ENCODE measurements around the gene C13orf46. TPM values are rescaled to one million over a fixed set of nuclear protein-coding genes. Genes with fewer than 3 reads are reported as not detected.

Gene C13orf46
- total RNA-seq, 1 experiment from 2014 or later, result 0.07 TPM

DNA sequence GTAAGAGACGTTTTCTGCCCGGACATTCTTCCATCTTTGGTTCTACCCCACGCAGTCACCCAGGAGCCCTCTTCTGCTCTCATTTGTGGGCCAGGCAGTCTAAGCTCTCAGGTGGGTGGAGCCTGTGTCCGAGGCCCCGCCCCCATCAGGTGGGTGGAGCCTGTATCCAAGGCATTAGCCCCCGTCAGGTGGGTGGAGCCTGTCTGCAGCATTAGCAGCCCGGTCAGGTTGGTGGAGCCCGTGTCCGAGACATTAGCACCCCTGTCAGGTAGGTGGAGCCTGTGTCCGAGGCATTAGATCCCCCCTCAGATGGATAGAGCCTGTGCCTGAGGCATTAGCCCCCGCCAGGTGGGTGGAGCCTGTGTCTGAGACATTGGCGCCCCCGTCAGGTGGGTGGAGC is 45.5 kb upstream of the C13orf46 start:
- ATAC-seq (no peak), DNase-seq (no peak)
- Histone ChIP-seq H3K4me1 (ENCODE audit: insufficient read depth, low read length) (peaks cover 6% of the 10 kb centered on the region; the same call in 1 of the 2 replicates), H3K4me2 (ENCODE audit: low read length) (no peak overlapping the region), H3K79me2 (ENCODE audit: low read length) (no peaks in the 10 kb centered on the region), H3K4me3 (ENCODE audit: low read length) (no peak overlapping the region), H3K27me3 (ENCODE audit: low read length) (no peaks in the 10 kb centered on the region), H3K36me3 (ENCODE audit: low read depth, low read length) (no peaks in the 10 kb centered on the region), H3K9ac (ENCODE audit: low read length) (no peak overlapping the region), H4K20me1 (ENCODE audit: low read length) (no peaks in the 10 kb centered on the region), H3F3A (ENCODE audit: low read length, unreplicated experiment) (no peaks in the 10 kb centered on the region), H3K27ac (ENCODE audit: low read length) (no peak overlapping the region), H3K9me2 (replicated peaks; ENCODE audit: low read length) (no peaks in the 10 kb centered on the region), H2AFZ (ENCODE audit: low read length) (no peak overlapping the region), H3K9me3 (ENCODE audit: low read length) (no peaks in the 10 kb centered on the region)
- intact Hi-C loops (cut with micrococcal nuclease), result no loop called here
- BruUV-seq (replicated peaks), result no TSS peak
- ChIA-PET CTCF (no interaction called here), POLR2A (ENCODE audit: unreplicated experiment) (no interaction called here)
- TF ChIP-seq, protein P1, sequence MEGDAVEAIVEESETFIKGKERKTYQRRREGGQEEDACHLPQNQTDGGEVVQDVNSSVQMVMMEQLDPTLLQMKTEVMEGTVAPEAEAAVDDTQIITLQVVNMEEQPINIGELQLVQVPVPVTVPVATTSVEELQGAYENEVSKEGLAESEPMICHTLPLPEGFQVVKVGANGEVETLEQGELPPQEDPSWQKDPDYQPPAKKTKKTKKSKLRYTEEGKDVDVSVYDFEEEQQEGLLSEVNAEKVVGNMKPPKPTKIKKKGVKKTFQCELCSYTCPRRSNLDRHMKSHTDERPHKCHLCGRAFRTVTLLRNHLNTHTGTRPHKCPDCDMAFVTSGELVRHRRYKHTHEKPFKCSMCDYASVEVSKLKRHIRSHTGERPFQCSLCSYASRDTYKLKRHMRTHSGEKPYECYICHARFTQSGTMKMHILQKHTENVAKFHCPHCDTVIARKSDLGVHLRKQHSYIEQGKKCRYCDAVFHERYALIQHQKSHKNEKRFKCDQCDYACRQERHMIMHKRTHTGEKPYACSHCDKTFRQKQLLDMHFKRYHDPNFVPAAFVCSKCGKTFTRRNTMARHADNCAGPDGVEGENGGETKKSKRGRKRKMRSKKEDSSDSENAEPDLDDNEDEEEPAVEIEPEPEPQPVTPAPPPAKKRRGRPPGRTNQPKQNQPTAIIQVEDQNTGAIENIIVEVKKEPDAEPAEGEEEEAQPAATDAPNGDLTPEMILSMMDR (conservative IDR thresholded peaks at IDR 0.05; ENCODE audit: low read depth, low read length), result no peak
- TF ChIP-seq EZH2phosphoT487 (IDR thresholded peaks at IDR 0.05; ENCODE audit: borderline replicate concordance, low read length) (no peak), EZH2 (IDR thresholded peaks at IDR 0.05; ENCODE audit: low read length, unreplicated experiment) (no peak)

DNA sequence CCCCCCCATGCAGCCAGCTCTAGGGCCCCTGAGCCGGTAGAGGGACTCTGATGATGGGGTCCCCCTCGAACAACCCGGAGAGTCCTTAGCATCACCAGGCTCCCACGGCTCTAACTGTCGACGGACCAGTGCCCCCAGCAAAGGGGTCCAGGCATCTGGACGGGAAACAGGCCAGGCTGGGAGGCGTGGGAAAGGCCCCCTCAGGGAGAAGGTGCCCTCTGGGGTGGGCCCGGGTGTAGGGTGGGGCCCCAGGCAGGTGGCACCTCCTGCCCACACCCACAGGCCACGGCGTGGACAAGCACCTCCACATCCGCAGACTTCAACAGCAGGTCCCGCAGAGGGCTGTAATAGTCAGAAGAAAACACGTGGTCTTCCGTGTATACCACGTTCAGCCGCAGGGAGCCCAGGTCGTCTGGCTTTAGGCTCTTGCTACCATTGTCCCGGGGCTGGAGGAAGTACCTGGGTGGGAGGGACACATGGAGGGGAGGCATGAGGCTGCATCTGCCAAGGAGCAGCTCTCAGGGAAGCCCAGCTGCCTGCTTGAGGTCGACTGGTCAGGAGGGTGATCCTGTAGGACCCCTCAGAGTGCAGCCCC is 44.7 kb upstream of the C13orf46 start:
- intact Hi-C loops (cut with micrococcal nuclease), result no loop called here
- Histone ChIP-seq H3K27ac (ENCODE audit: low read length) (no peak overlapping the region), H3K9me2 (replicated peaks; ENCODE audit: low read length) (no peaks in the 10 kb centered on the region), H3K27me3 (ENCODE audit: low read length) (no peaks in the 10 kb centered on the region), H3F3A (ENCODE audit: low read length, unreplicated experiment) (no peaks in the 10 kb centered on the region), H3K4me2 (ENCODE audit: low read length) (no peak overlapping the region), H3K4me3 (ENCODE audit: low read length) (no peak overlapping the region), H3K36me3 (ENCODE audit: low read depth, low read length) (no peaks in the 10 kb centered on the region), H3K79me2 (ENCODE audit: low read length) (no peaks in the 10 kb centered on the region), H2AFZ (ENCODE audit: low read length) (no peak overlapping the region), H3K4me1 (ENCODE audit: insufficient read depth, low read length) (peaks cover 6% of the 10 kb centered on the region; the same call in 1 of the 2 replicates), H3K9ac (ENCODE audit: low read length) (no peak overlapping the region), H4K20me1 (ENCODE audit: low read length) (no peaks in the 10 kb centered on the region), H3K9me3 (ENCODE audit: low read length) (no peaks in the 10 kb centered on the region)
- CTCF ChIA-PET, result no interaction called here
- DNase-seq (no peak), ATAC-seq (no peak)
- no TSS peak for BruUV-seq (replicated peaks)
- TF ChIP-seq, protein P1 (conservative IDR thresholded peaks at IDR 0.05; ENCODE audit: low read depth, low read length), result no peak
- TF ChIP-seq EZH2 (IDR thresholded peaks at IDR 0.05; ENCODE audit: low read length, unreplicated experiment), result no peak
- no peak for TF ChIP-seq EZH2phosphoT487 (IDR thresholded peaks at IDR 0.05; ENCODE audit: borderline replicate concordance, low read length)
- POLR2A ChIA-PET (ENCODE audit: unreplicated experiment), result no interaction called here

DNA sequence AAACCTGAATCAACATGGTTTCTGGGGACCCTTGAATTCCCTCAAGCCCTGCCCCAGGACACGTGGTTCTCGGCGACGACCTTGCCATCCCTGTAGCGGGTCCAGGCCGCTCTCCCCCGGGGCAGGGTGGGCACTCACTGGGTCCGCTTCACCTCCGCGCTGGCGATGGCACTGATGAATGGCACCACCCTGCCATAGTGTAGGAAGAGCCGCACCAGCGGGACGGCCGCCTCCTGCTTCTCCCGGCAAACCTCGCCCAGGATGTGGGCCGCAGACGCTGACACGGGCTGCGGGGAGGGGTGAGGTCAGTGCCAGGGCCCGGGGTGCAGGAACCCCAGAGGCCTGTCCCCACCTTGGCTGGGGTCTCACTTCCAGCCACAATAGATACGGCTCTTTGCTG is 44.1 kb upstream of the C13orf46 start:
- ChIA-PET CTCF (no interaction called here), POLR2A (ENCODE audit: unreplicated experiment) (no interaction called here)
- TF ChIP-seq, protein P1 (conservative IDR thresholded peaks at IDR 0.05; ENCODE audit: low read depth, low read length), result no peak
- TF ChIP-seq EZH2 (IDR thresholded peaks at IDR 0.05; ENCODE audit: low read length, unreplicated experiment) (no peak), EZH2phosphoT487 (IDR thresholded peaks at IDR 0.05; ENCODE audit: borderline replicate concordance, low read length) (no peak)
- no peak overlapping the region for H2AFZ ChIP-seq (ENCODE audit: low read length)
- no peaks in the 10 kb centered on the region for H3K79me2 ChIP-seq (ENCODE audit: low read length)
- ATAC-seq, result no peak
- DNase-seq, result no peak
- no peaks in the 10 kb centered on the region for H3K9me3 ChIP-seq (ENCODE audit: low read length)
- no peak overlapping the region for H3K27ac ChIP-seq (ENCODE audit: low read length)
- intact Hi-C loops (cut with micrococcal nuclease), result no loop called here
- H3K4me3 ChIP-seq (ENCODE audit: low read length), result no peak overlapping the region
- H3F3A ChIP-seq (ENCODE audit: low read length, unreplicated experiment), result no peaks in the 10 kb centered on the region
- no peaks in the 10 kb centered on the region for H4K20me1 ChIP-seq (ENCODE audit: low read length)
- H3K9ac ChIP-seq (ENCODE audit: low read length), result no peak overlapping the region
- no peak overlapping the region for H3K4me2 ChIP-seq (ENCODE audit: low read length)
- no peaks in the 10 kb centered on the region for H3K36me3 ChIP-seq (ENCODE audit: low read depth, low read length)
- H3K4me1 ChIP-seq (ENCODE audit: insufficient read depth, low read length), result peaks cover 6% of the 10 kb centered on the region; the same call in 1 of the 2 replicates
- no peaks in the 10 kb centered on the region for H3K9me2 ChIP-seq (replicated peaks; ENCODE audit: low read length)
- H3K27me3 ChIP-seq (ENCODE audit: low read length), result no peaks in the 10 kb centered on the region
- no TSS peak for BruUV-seq (replicated peaks)
